HG03575 (cell line): ENCODE measurements around the gene COX4I2.
"Not testable (repeated sequence)": the region's sequence is repeated elsewhere in the genome, so short reads cannot be mapped to it uniquely, and the experiment has no call there.

Source experiments
- ATAC-seq: cut with Tn5 transposase; IDR thresholded peaks from one replicate; pipeline ENCODE4 v1.9.1; 2021; ENCODE audit not compliant: unreplicated experiment, insufficient number of reproducible peaks, low FRiP score; ENCODE audit errors: extremely low read depth

Gene COX4I2

DNA sequence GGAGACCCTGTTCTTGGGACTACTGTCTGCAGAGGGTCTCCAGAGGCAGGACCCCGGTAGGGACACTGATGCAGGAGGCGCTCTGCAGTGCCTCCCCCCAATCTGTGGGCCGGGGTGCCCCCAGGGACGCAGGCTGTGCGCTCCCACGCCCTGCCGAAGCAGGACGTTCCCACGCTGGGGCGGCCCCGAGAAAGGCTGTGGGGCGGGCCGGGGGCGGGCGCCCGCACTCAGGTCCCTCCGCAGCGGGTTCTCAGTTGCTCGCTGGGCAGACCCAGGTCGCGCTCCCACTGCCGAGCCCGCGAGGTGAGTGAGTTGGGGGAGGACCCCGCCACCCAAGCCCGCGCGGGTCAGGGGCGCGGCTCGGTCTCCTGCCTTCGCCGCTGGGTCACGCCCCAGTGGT is at the start of gene COX4I2:
COX4I2 (plus strand) TSS at position 253 of the 400 bp plus-strand sequence. CDS start 1,106 bp downstream, outside the sequence.
- no peak for ATAC-seq

DNA sequence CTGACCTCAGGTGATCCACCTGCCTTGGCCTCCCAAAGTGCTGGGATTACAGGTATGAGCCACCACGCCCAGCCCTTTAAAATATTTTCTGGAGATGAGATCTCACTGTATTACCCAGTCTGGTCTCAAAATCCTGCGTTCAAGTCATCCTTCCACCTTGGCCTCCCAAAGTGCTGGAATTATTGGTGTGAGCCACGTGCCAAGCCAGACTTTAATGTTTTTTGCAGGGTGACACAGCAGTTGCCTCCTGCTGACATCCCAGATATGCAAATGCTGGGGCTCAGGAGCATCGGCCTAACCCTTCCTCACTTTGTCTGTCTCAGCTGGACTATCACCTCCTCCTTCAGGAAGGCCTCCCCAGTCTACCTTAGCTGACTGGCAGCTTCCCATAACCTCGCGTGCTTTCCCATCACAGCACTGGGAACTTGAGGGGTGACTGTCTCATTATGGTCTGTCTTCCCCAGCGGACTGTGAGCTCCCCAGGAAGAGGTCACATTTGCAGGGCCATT is 46.9 kb upstream of the COX4I2 start:
- ATAC-seq, result no peak

DNA sequence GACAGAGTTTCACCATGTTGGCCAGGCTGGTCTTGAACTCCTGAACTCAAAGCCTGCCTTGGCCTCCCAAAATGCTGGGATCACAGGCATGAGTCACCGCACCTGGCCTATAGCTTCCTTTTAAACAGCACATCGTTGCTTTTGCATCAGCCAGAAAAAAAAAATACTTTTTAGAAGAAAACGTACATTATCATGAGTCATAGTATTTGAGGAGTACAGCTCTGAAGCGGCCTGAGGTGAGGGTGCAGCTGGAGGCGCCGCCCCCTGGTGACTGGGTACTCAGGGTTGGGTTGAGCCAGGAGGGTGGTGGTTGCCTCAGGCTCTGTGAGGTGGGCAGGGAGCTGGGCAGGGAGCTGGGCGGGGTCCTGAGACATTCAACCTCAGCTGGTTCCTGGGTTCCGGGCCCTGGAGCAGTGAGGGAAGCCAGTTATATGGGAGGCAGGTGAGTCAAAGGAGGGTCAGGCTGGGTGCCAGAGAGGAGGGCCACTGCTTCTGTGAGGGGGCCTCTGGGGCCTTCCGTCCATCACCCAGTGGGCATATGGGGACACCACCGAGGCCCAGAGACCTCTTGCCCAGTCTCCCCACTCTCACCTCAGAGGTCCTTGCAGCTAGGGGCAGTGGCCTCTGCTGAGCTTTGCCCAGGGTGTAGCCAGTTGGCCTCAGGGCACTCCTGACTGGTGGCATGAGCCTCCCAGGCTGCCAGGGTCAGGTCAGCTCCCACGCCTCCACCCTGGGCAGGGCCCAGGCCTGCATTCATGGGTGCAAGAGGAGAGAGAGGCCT is 44.3 kb upstream of the COX4I2 start:
- ATAC-seq, result no peak

- no peak for ATAC-seq
These were observed 43.6 kb upstream of the COX4I2 start for GRCh38 chr20:31594002-31594557.

- no peak for ATAC-seq
These were observed 42.9 kb upstream of the COX4I2 start for GRCh38 chr20:31594558-31595379.

DNA sequence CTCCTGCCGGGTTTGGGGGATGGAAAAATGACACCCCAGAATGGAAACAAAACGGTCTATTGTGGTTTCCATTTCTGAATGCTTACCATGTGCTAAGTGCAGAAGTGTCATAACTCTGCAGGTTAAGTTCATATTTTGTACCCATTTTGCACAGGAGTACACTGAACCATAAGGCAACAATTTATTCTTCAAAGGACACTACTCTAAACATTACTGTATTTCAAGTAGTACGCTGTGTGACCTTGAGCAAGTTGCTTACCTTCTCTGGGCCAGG is 42.4 kb upstream of the COX4I2 start:
- ATAC-seq, result no peak

- ATAC-seq, result no peak
These were observed 41.9 kb upstream of the COX4I2 start for GRCh38 chr20:31595654-31596411.

GRCh38 chr20:31596412-31596715 is 41.3 kb upstream of the COX4I2 start:
- not testable (repeated sequence) for ATAC-seq

DNA sequence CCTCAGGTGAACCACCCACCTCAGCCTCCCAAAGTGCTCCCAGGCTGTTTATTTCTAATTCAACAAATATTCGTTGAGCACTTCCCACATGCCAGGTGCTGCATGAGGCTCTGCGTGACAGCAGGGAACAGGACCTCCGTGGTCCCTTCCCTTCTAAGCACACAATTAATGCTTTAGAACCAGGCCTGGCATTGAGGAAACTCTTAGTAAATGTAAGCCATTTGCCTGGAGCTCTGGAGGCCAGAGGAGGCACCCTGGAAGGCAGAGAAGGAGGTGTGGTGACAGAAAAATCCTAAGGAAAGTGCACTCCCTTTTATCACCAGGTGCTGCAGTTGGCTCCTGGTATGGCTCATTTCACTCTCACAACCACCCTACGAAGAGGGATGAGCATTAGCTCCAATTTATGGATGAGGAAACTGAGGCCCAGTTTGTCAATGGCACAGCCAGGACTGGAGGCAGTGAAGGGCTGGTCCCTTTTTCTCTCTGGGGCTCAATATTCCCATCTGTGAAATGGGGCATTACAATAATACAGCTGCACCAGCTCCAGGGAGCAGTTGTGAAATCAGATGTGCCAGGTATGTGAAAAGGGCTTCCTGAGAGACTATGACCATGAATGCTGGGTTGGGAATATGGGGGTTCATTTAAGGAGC is 40.8 kb upstream of the COX4I2 start:
- no peak for ATAC-seq

DNA sequence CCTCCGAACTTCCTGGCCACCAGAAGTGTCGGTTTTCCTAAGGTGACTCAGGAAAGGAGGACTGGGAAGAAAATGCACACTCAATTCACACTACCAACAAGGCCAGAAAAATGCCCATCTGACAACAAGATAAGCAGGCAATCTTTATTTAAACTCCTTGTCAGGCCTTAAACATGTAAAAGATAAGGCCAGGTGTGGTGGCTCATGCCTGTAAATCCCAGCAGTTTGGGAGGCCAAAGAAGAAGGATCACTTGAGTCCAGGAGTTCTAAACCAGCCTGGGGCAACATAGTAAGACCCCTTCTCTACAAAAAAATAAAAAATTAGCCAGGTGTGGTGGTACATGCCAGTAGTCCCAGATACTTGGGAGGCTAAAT is 40.2 kb upstream of the COX4I2 start:
- ATAC-seq, result no peak

- no peak for ATAC-seq
These were observed 35.3 kb upstream of the COX4I2 start for GRCh38 chr20:31602431-31602778.

DNA sequence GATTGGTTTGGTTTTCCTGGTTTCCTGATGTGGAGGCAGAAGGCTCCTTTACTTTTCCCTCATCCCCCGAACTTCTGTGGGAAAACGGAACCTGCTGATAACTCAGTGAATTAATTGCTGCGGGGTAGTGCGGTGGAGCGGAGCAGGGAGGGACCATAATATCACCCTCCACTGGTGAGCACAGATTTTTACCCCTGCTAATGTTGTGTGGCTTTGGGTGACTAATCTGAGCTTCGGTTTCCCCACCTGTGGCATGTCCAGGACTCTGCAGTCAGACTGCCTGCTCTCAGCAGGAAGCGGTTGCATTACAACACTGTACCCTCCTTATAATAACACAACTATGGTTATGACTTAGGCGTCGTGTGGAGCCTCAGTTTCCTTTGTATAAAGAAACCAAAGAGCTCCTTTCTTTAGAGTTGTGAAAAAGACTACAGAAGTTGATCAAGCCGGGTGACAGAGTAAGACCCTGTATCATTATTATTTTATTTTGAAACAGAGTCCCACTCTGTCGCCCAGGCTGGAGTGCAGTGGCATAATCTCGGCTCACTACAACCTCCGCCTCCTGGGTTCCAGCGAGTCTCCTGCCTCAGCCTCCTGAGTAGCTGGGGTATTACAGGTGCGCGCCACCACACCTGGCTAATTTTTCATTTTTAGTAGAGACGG is 34.8 kb upstream of the COX4I2 start:
- ATAC-seq, result peak; percentile 60

DNA sequence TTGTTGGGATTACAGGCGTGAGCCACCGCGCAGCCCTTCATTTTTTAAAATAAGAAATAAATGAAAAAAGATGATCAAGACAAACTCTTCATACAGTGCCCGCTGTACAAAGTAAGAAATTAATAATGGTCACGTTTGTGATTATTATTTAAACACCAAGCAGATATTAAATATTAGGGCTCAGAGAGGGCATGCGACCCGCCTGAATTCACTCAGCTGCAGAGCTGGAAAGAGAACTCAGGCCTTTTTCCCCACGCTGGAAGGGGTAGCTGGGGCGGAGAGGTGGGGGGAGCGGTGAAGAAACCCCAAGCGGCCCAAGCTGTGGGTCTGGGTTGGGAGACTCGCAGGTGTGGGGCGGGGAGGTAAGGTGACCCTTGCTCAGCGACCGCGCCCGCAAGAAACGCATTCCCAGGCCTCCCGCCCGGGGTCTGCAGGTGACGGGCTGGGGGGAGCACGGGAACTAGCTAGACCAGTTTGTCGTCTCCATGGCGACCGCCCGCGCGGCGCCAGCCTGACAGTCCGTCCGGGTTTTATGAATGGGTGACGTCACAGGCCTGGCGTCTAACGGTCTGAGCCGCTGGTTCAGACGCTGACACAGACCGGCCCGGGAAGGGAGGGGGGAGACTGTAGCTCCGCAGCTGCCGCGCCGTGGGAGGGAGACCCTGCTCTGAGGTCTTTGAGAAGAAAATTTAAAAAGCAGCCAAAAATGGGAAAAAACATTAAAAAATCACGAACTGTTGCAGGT is 33.7 kb upstream of the COX4I2 start:
- ATAC-seq, result no peak

- no peak for ATAC-seq
These were observed 33.1 kb upstream of the COX4I2 start for GRCh38 chr20:31604567-31605030.

- peak; percentile 51 for ATAC-seq
These were observed 32.4 kb upstream of the COX4I2 start, which contains the start of gene ID1 for GRCh38 chr20:31605031-31605901. ID1 (plus strand) TSS chr20:31605289; CDS start chr20:31605388, 99 bp downstream.

DNA sequence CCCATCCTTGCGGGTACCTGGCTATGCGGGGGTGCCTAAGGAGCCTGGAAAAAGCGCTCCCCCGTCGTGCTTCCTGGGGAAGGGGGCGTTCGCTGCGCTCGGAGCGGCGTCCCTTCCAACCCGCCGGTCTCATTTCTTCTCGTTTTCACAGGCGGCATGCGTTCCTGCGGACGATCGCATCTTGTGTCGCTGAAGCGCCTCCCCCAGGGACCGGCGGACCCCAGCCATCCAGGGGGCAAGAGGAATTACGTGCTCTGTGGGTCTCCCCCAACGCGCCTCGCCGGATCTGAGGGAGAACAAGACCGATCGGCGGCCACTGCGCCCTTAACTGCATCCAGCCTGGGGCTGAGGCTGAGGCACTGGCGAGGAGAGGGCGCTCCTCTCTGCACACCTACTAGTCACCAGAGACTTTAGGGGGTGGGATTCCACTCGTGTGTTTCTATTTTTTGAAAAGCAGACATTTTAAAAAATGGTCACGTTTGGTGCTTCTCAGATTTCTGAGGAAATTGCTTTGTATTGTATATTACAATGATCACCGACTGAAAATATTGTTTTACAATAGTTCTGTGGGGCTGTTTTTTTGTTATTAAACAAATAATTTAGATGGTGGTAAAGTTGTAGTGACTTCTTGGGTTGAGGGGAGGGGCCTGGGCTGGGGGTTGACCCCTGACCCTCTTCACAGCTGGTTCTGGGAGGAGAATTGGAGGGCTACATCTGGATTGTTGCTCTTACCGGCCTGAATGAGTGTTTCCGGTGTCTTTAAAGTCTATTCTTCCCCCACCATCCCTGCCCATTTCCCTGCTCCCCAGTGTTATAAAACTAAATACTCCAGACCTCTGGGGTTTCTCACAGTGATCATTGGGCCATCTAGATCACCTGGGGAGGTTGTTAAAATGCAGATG is 31.6 kb upstream of the COX4I2 start:
- ATAC-seq, result no peak
